ENCODE results near the gene PORCN. TPM values are rescaled to one million over a fixed set of nuclear protein-coding genes. Genes with fewer than 3 reads are reported as not detected.

The PORCN gene
- polyA plus RNA-seq, 1 donor (not counting 4 experiments of a cell fraction or from before 2014, with no cell fraction given), result 52.2 TPM

DNA sequence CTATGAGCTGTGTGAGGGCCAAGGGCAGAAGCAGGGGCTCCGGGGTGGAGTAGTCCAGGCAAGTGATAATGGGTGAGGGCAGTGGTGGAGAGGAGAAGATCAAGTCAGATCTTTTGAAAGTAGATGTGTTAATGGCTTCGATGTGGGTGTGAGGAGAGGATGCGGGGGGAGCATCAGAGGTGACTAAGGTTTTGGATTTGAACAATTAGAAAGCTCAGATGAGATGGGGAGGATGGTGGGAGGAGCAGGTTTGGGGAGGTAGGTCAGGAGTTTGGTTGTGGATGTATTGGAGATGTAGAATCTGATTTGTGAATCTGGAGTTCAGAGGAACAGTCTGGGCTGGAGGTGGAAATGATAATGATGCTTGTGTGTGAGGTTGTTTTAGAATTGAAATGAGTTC is 28.2 kb upstream of the PORCN start:
- H3K4me3 ChIP-seq (ENCODE audit: control insufficient read depth in 2 of 3, extremely low read depth in 1 of 3, insufficient read depth in 2 of 3, low read depth in 1 of 3, low read length in 3 of 3), result no peak overlapping the region
- no peak for TF ChIP-seq EZH2 (IDR thresholded peaks at IDR 0.05; ENCODE audit: low read length)
- TF ChIP-seq, protein P1, sequence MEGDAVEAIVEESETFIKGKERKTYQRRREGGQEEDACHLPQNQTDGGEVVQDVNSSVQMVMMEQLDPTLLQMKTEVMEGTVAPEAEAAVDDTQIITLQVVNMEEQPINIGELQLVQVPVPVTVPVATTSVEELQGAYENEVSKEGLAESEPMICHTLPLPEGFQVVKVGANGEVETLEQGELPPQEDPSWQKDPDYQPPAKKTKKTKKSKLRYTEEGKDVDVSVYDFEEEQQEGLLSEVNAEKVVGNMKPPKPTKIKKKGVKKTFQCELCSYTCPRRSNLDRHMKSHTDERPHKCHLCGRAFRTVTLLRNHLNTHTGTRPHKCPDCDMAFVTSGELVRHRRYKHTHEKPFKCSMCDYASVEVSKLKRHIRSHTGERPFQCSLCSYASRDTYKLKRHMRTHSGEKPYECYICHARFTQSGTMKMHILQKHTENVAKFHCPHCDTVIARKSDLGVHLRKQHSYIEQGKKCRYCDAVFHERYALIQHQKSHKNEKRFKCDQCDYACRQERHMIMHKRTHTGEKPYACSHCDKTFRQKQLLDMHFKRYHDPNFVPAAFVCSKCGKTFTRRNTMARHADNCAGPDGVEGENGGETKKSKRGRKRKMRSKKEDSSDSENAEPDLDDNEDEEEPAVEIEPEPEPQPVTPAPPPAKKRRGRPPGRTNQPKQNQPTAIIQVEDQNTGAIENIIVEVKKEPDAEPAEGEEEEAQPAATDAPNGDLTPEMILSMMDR (optimal IDR thresholded peaks at IDR 0.05 in 1 of 3, IDR thresholded peaks at IDR 0.05 in 1 of 3, conservative IDR thresholded peaks at IDR 0.05 in 1 of 3; ENCODE audit: extremely low read depth in 1 of 3, insufficient read depth in 2 of 3, low read length in 3 of 3), result no peak
- no peaks in the 10 kb centered on the region for H3K9me1 ChIP-seq (ENCODE audit: control insufficient read depth, extremely low read depth, insufficient read depth, low read length)
- dilution Hi-C loops (cut with MboI; ENCODE audit: extremely low pct_ligation_motif_present, low sequenced_read_pairs), result no loop called here
- no peak overlapping the region for H3K9ac ChIP-seq (ENCODE audit: control insufficient read depth, extremely low read depth, insufficient read depth, low read length)
- peaks cover 35% of the 10 kb centered on the region for H3K79me2 ChIP-seq (ENCODE audit: control insufficient read depth, insufficient read depth, low read length)
- no peak for DNase-seq (ENCODE audit: low read depth, low spot score)
- no peak for FAIRE-seq
- no peak overlapping the region for H2AFZ ChIP-seq (ENCODE audit: control insufficient read depth, low read length)
- no peak overlapping the region for H3K4me2 ChIP-seq (ENCODE audit: control insufficient read depth, extremely low read depth, insufficient read depth, low read depth, low read length)
- no peak overlapping the region for H3K27ac ChIP-seq (ENCODE audit: control insufficient read depth, insufficient read depth, low read length)
- H3K27me3 ChIP-seq (ENCODE audit: control insufficient read depth, extremely low read depth, insufficient read depth, low read length), result no peaks in the 10 kb centered on the region
- no peaks in the 10 kb centered on the region for H3K4me1 ChIP-seq (ENCODE audit: control insufficient read depth, extremely low read depth, insufficient read depth, low read length)
- H4K20me1 ChIP-seq (ENCODE audit: control insufficient read depth, extremely low read depth, insufficient read depth, low read length), result no peaks in the 10 kb centered on the region
- H3K9me3 ChIP-seq (ENCODE audit: control insufficient read depth, low read depth, low read length), result no peaks in the 10 kb centered on the region
- peaks cover 3 to 7% of the 10 kb centered on the region in 2 experiments for H3K36me3 ChIP-seq (ENCODE audit: control insufficient read depth in 2 of 2, extremely low read depth in 1 of 2, insufficient read depth in 2 of 2, low read length in 2 of 2)

DNA sequence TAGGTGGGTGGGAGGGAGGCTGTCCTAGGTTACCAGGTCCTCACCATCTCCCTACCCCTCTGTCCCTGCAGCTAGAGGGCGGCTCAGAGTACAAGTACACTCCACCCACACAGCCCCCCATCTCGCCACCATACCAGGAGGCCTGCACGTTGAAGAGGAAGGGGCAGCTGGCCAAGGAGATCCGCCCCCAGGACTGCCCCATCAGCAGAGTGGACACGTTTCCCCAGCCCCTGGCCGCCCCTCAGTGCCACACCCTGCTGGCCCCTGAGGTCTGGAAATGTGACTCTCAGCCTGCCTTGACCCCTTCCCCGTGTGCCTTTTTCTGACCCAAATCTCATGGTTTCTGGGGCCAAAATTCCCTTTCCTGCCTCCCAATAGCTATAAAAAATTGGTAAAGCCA is 26.3 kb upstream of the PORCN start:
- Histone ChIP-seq H2AFZ (ENCODE audit: control insufficient read depth, low read length) (no peak overlapping the region), H3K9me3 (ENCODE audit: control insufficient read depth, low read depth, low read length) (no peaks in the 10 kb centered on the region), H3K36me3 (ENCODE audit: control insufficient read depth in 2 of 2, extremely low read depth in 1 of 2, insufficient read depth in 2 of 2, low read length in 2 of 2) (peaks cover 3 to 7% of the 10 kb centered on the region in 2 experiments), H3K27me3 (ENCODE audit: control insufficient read depth, extremely low read depth, insufficient read depth, low read length) (no peaks in the 10 kb centered on the region), H3K4me2 (ENCODE audit: control insufficient read depth, extremely low read depth, insufficient read depth, low read depth, low read length) (no peak overlapping the region), H3K9me1 (ENCODE audit: control insufficient read depth, extremely low read depth, insufficient read depth, low read length) (no peaks in the 10 kb centered on the region), H3K9ac (ENCODE audit: control insufficient read depth, extremely low read depth, insufficient read depth, low read length) (no peak overlapping the region), H3K79me2 (ENCODE audit: control insufficient read depth, insufficient read depth, low read length) (peaks cover 20% of the 10 kb centered on the region), H3K4me1 (ENCODE audit: control insufficient read depth, extremely low read depth, insufficient read depth, low read length) (peaks cover 2% of the 10 kb centered on the region), H3K27ac (ENCODE audit: control insufficient read depth, insufficient read depth, low read length) (no peak overlapping the region), H4K20me1 (ENCODE audit: control insufficient read depth, extremely low read depth, insufficient read depth, low read length) (no peaks in the 10 kb centered on the region), H3K4me3 (ENCODE audit: control insufficient read depth in 2 of 3, extremely low read depth in 1 of 3, insufficient read depth in 2 of 3, low read depth in 1 of 3, low read length in 3 of 3) (no peak overlapping the region)
- dilution Hi-C loops (cut with MboI; ENCODE audit: extremely low pct_ligation_motif_present, low sequenced_read_pairs), result no loop called here
- TF ChIP-seq EZH2 (IDR thresholded peaks at IDR 0.05; ENCODE audit: low read length), result no peak
- TF ChIP-seq, protein P1 (optimal IDR thresholded peaks at IDR 0.05 in 1 of 3, IDR thresholded peaks at IDR 0.05 in 1 of 3, conservative IDR thresholded peaks at IDR 0.05 in 1 of 3; ENCODE audit: extremely low read depth in 1 of 3, insufficient read depth in 2 of 3, low read length in 3 of 3), result no peak
- DNase-seq (ENCODE audit: low read depth, low spot score) (no peak), FAIRE-seq (no peak)

All from keratinocyte (primary cell).